GM10266 (cell line): ENCODE data around the gene TP73.

Experiments used
- DNase-seq: peaks from one replicate; pipeline ENCODE4 v3.0.0; 2012; ENCODE audit errors: extremely low spot score
- CTCF ChIP-seq: IDR thresholded peaks from 2 replicates; pipeline ENCODE4 v1.5.1; 2012; ENCODE audit warnings: mild to moderate bottlenecking, low read depth; ENCODE audit not compliant: control insufficient read depth, insufficient read depth; ENCODE audit errors: missing control alignments

Gene TP73

GRCh38 chr1:3639397-3639911 lies 12.9 kb upstream of the TP73 start:
- DNase-seq, result no peak
- no peak for TF ChIP-seq CTCF

GRCh38 chr1:3640121-3640837 lies 12.0 kb upstream of the TP73 start:
- DNase-seq, result no peak
- TF ChIP-seq CTCF, result no peak

- TF ChIP-seq CTCF, result no peak
These were observed 11.1 kb upstream of the TP73 start for GRCh38 chr1:3641046-3641760.

GRCh38 chr1:3641816-3642215 lies 10.5 kb upstream of the TP73 start:
- DNase-seq, result no peak
- no peak for TF ChIP-seq CTCF

More at GRCh38 chr1:3641046-3641760, 11.1 kb upstream of the TP73 start:
- no peak for DNase-seq

GRCh38 chr1:3642919-3643675 lies 9.2 kb upstream of the TP73 start:
- TF ChIP-seq CTCF, result no peak
- no peak for DNase-seq

- no peak for TF ChIP-seq CTCF
- DNase-seq, result no peak
These were observed 8.0 kb upstream of the TP73 start for GRCh38 chr1:3644273-3644672.
